ENCODE measurements around the gene SUN1. TPM values are rescaled to one million over a fixed set of nuclear protein-coding genes. Genes with fewer than 3 reads are reported as not detected.

The SUN1 gene
- total and polyA plus RNA-seq, 9 of the 15 experiments (the other 6 are each of a cell fraction or from before 2014, with no cell fraction given) = 36.8 to 132 (median 62.3) TPM

DNA sequence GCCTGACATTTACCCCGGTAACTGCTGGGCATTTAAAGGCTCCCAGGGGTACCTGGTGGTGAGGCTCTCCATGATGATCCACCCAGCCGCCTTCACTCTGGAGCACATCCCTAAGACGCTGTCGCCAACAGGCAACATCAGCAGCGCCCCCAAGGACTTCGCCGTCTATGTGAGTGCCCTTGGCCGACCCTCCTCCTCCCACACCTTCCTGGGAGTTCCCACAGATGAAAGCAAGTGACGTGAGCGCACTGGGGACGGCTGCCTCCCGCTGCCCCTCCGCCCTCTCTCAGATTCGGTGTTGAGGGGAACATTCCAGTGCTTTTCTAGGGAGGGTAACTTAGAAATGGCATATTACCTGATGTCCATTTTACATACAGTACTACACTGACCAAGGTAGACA lies 37.1 kb downstream of the SUN1 start:
- Histone ChIP-seq H3K4me2 (ENCODE audit: insufficient read depth, low read length) (no peak overlapping the region), H3K9ac (ENCODE audit: insufficient read depth in 1 of 2, low read depth in 2 of 2, low read length in 2 of 2) (no peak overlapping the region), H2AFZ (ENCODE audit: low read depth, low read length) (no peak overlapping the region), H3K9me3 (replicated peaks; ENCODE audit: control insufficient read depth, insufficient read depth, low read depth, low read length) (peaks cover 2% of the 10 kb centered on the region; the same call in 1 of the 2 replicates), H4K20me1 (replicated peaks; ENCODE audit: control insufficient read depth, insufficient read depth, low read length) (no peaks in the 10 kb centered on the region), H3K4me3 (no peak overlapping the region), H3K4me1 (replicated peaks in 1 of 2; ENCODE audit: control insufficient read depth in 2 of 2, insufficient read depth in 2 of 2, low read length in 2 of 2) (peaks cover 12% of the 10 kb centered on the region in 2 experiments), H3K27ac (ENCODE audit: extremely low read depth, low read depth, low read length) (no peak overlapping the region), H3K9me1 (ENCODE audit: control insufficient read depth, insufficient read depth, low read length) (no peaks in the 10 kb centered on the region), H3K79me2 (ENCODE audit: control insufficient read depth, insufficient read depth, low read length) (no peaks in the 10 kb centered on the region), H3K27me3 (ENCODE audit: control insufficient read depth in 2 of 2, insufficient read depth in 2 of 2, low read length in 2 of 2) (no peaks in the 10 kb centered on the region), H3K36me3 (ENCODE audit: control insufficient read depth, insufficient read depth, low read length) (peaks cover 74% of the 10 kb centered on the region)
- BruUV-seq (replicated peaks) = no TSS peak
- intact Hi-C loops (cut with micrococcal nuclease) (no loop called here), in situ Hi-C loops (cut with MboI) (no loop called here)
- DNase-seq (ENCODE audit: extremely low read depth in 1 of 4, low spot score in 3 of 4) (no peak), ATAC-seq (no peak), FAIRE-seq (no peak)
- WGBS (ENCODE audit: insufficient coverage, low coverage, missing lambda C conversion rate) = 87% methylated on average over 14 of the region's 14 CpGs
- POLR2A ChIA-PET = interaction anchor here (0.6 kb wide), 1 partner anchor 89 kb away, joined by 3 read pairs; no protein-coding TSS in a partner anchor
- CTCF ChIA-PET (ENCODE audit: low intra/inter-chr PET ratio) = no interaction called here
- TF ChIP-seq, protein P1, sequence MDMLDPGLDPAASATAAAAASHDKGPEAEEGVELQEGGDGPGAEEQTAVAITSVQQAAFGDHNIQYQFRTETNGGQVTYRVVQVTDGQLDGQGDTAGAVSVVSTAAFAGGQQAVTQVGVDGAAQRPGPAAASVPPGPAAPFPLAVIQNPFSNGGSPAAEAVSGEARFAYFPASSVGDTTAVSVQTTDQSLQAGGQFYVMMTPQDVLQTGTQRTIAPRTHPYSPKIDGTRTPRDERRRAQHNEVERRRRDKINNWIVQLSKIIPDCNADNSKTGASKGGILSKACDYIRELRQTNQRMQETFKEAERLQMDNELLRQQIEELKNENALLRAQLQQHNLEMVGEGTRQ (CRISPR knock-in tag; IDR thresholded peaks at IDR 0.05) = no peak
- no peak for TF ChIP-seq KAT8 (IDR thresholded peaks at IDR 0.05; ENCODE audit: low read depth)
- TF ChIP-seq KLF1 (tag; IDR thresholded peaks at IDR 0.05) = no peak
- TF ChIP-seq ZNF253 (CRISPR knock-in tag; conservative IDR thresholded peaks at IDR 0.05) = no peak
- no peak for TF ChIP-seq ZNF140 (CRISPR knock-in tag; IDR thresholded peaks at IDR 0.05)
- TF ChIP-seq FOXJ3 (CRISPR knock-in tag; IDR thresholded peaks at IDR 0.05) = no peak
- TF ChIP-seq HNRNPH1 (optimal IDR thresholded peaks at IDR 0.05; ENCODE audit: low read depth, low read length) = no peak
- no peak for TF ChIP-seq ZNF143 (CRISPR knock-in tag; IDR thresholded peaks at IDR 0.05)
- TF ChIP-seq FOXA1 (IDR thresholded peaks at IDR 0.05; ENCODE audit: borderline replicate concordance) = no peak
- no peak for TF ChIP-seq ZNF561 (CRISPR knock-in tag; conservative IDR thresholded peaks at IDR 0.05)
- TF ChIP-seq, protein P2, sequence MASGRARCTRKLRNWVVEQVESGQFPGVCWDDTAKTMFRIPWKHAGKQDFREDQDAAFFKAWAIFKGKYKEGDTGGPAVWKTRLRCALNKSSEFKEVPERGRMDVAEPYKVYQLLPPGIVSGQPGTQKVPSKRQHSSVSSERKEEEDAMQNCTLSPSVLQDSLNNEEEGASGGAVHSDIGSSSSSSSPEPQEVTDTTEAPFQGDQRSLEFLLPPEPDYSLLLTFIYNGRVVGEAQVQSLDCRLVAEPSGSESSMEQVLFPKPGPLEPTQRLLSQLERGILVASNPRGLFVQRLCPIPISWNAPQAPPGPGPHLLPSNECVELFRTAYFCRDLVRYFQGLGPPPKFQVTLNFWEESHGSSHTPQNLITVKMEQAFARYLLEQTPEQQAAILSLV (tag; IDR thresholded peaks at IDR 0.05) = no peak
- TF ChIP-seq TRIM24 (IDR thresholded peaks at IDR 0.05) = no peak
- TF ChIP-seq KAT7 (CRISPR knock-in tag; IDR thresholded peaks at IDR 0.05; ENCODE audit: borderline replicate concordance) = no peak
- TF ChIP-seq CC2D1A (IDR thresholded peaks at IDR 0.05) = no peak
- TF ChIP-seq TAF1 (IDR thresholded peaks at IDR 0.05; ENCODE audit: control insufficient read depth, extremely low read depth, insufficient read depth, low read length, severe bottlenecking) = no peak
